HuH-7 (cell line): ENCODE results near the gene BCAN.
"Not testable (repeated sequence)": the region's sequence is repeated elsewhere in the genome, so short reads cannot be mapped to it uniquely, and the experiment has no call there.

Source experiments
- DNase-seq: peaks from one replicate; pipeline ENCODE4 v3.0.0; 2011; ENCODE audit warnings: low spot score

BCAN gene

GRCh38 chr1:156641761-156642264 is at the start of gene BCAN:
Gene BCAN, plus strand, starts transcription at chr1:156642117. Its CDS starts 3,938 bp downstream, at chr1:156646055.
- no peak for DNase-seq

GRCh38 chr1:156592158-156592909 is 49.6 kb upstream of the BCAN start:
- no peak for DNase-seq

GRCh38 chr1:156592910-156593660 is 48.8 kb upstream of the BCAN start:
- no peak for DNase-seq

- DNase-seq, result no peak
Measured at GRCh38 chr1:156593661-156593989, 48.3 kb upstream of the BCAN start.

GRCh38 chr1:156594190-156594589 is 47.7 kb upstream of the BCAN start:
- no peak for DNase-seq

GRCh38 chr1:156595016-156595415 is 46.9 kb upstream of the BCAN start:
- DNase-seq, result no peak

GRCh38 chr1:156596426-156596825 is 45.5 kb upstream of the BCAN start:
- no peak for DNase-seq

GRCh38 chr1:156598125-156598524 is 43.8 kb upstream of the BCAN start:
- DNase-seq, result no peak

GRCh38 chr1:156598731-156599432 is 43.0 kb upstream of the BCAN start:
- no peak for DNase-seq

GRCh38 chr1:156599811-156600210 is 42.1 kb upstream of the BCAN start:
- DNase-seq, result no peak

- no peak for DNase-seq
Measured at GRCh38 chr1:156600733-156601121, 41.2 kb upstream of the BCAN start.

GRCh38 chr1:156601122-156601830 is 40.6 kb upstream of the BCAN start, which contains the start of gene GPATCH4:
Gene GPATCH4, minus strand, starts transcription at chr1:156601479.
- DNase-seq, result peak; percentile 73

GRCh38 chr1:156601892-156602291 is 40.0 kb upstream of the BCAN start:
- DNase-seq, result no peak

GRCh38 chr1:156602557-156602993 is 39.3 kb upstream of the BCAN start:
- DNase-seq, result no peak

GRCh38 chr1:156607344-156607743 is 34.6 kb upstream of the BCAN start:
- DNase-seq, result not testable (repeated sequence)

GRCh38 chr1:156608036-156608674 is 33.8 kb upstream of the BCAN start:
- peak; percentile 45 for DNase-seq

- DNase-seq, result peak; percentile 48
Measured at GRCh38 chr1:156608981-156609380, 32.9 kb upstream of the BCAN start.

- DNase-seq, result not testable (repeated sequence)
Measured at GRCh38 chr1:156610072-156610471, 31.8 kb upstream of the BCAN start.

- no peak for DNase-seq
Measured at GRCh38 chr1:156612666-156613065, 29.3 kb upstream of the BCAN start.

GRCh38 chr1:156615946-156616345 is 26.0 kb upstream of the BCAN start:
- no peak for DNase-seq

GRCh38 chr1:156616463-156616862 is 25.5 kb upstream of the BCAN start:
- DNase-seq, result peak; percentile 73
